HG03469 (cell line): ENCODE results near the gene KIF5B.
"Not testable (repeated sequence)": the region's sequence is repeated elsewhere in the genome, so short reads cannot be mapped to it uniquely, and the experiment has no call there.

ENCODE experiments used
- ATAC-seq: cut with Tn5 transposase; IDR thresholded peaks from one replicate; pipeline ENCODE4 v1.9.1; 2021; ENCODE audit warnings: mild to moderate bottlenecking, moderate library complexity, moderate number of reproducible peaks; ENCODE audit not compliant: unreplicated experiment

Gene KIF5B

GRCh38 chr10:32060347-32060746 is 4.1 kb upstream of the KIF5B start:
- no peak for ATAC-seq

- ATAC-seq, result no peak
Observed at GRCh38 chr10:32059472-32059871, 3.2 kb upstream of the KIF5B start.

DNA sequence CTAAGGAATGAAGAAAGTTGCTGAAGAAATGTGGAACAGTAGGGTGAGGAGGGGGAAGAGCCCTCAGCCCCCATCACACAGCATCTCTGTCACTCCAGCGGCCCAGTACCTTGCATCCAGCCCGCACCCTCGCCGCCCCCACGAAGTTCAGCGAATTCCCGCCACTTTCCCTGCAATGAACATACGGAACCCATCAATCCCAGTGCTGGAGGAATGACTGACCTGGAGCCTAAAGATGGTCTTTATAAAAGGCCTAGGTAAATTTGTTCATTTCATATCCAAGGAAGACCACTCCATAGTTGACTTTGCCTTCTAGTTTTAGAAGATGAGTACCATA is 779 bp upstream of the KIF5B start:
- ATAC-seq, result no peak

DNA sequence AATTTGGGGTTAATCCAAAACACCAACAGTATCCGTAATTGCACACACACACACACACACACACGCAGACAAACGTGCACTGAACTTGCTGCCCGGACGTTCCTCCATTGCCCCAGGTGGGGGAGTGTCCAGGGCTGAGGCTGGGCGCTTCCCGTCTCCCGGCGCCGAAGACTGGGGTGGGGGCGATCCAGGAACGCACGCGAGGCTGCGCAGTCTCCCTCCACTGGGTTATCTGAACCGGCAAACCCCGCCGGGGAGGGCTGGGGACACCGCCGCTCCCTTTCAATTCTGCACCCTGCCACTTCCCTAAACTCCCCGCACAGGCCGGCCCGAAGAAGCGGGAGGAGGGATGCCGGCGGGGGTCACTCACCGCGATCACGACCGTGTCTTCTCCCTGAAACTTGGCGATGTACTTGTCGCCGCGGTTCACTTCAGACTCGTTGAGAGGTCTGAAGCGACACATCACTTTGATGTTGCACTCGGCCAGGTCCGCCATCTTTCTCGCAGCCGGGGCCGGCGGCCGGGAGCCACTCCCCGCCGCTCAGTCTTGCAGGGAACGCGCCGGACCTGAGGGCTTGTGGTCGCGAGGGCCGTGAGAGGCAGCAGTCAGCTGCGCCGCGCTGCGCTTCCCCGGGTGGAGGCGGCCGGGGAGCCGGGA is 618 bp downstream of the KIF5B start:
- peak; percentile 25 for ATAC-seq

DNA sequence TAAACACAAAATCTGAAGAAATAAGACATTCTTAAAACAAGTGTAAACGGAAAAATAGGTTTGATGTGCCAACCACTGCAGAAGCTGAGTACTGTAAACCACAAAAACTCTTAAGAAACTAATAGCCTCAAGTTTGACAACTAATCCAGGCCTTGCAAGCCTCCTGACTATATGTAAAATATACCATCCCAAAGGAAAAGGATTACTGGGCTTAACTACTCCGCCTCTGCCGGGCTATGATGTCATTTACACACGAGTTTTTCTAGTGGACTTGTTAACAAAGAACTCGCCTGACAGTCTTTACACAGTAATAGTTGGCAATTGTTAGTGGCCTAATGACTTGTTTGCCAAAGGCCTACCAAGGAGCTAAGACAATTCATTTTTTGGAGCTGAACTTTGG is 2.1 kb downstream of the KIF5B start:
- no peak for ATAC-seq

DNA sequence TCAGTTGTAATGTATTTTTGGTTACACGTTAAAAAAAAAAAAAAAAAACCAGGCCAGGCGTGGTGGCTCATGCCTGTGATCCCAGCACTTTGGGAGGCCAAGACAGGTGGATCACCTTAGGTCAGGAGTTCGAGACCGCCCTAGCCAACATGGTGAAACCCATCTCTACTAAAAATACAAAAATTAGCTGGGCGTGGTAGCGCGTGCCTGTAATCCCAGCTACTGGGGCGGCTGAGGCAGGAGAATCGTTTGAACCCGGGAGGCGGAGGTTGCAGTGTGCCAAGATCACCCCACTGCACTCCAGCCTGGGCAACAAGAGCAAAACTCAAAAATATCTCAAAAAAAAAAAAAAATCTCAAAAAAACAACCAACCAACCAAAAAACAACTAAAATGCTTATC is 2.8 kb downstream of the KIF5B start:
- not testable (repeated sequence) for ATAC-seq

GRCh38 chr10:32051926-32052325 is 4.3 kb downstream of the KIF5B start:
- no peak for ATAC-seq

DNA sequence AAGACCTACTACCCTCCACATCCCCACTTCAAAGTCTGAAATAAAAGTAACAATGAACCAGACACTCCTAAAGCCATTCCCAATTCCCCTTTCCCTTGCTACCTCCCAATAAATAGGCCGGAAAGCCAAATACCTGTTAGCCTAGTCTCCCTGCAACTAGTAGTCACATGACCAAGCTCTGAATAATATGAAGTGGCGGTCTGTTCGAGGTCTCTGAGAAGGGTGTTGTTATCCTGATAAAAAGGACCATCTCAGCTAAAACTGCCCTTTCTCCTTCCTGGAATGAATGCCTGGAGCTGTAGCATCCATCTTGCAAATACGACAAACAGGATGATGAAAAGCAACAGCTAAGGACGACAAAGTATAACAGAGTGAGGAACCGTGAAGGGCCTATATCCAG is 6.0 kb downstream of the KIF5B start:
- ATAC-seq, result no peak

- no peak for ATAC-seq
Observed at GRCh38 chr10:32049113-32049512, 7.1 kb downstream of the KIF5B start.

DNA sequence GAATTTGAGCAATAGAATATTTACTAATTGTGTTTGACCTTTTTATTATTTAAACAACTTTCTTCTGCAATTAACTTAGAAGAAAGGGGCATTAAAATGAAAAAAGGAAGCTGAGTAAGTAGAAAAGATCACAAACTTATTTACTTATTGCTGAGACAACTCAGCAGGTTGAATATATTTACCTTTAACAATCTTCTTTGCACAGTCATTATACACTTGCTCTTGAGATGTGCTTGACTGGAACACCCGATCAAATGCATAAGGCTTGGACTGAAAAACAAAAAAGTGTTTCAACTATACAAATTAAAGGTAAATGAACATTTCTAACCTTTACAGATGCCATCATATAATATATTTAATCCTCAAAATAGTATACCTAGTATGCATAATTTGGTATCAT is 7.9 kb downstream of the KIF5B start:
- no peak for ATAC-seq

DNA sequence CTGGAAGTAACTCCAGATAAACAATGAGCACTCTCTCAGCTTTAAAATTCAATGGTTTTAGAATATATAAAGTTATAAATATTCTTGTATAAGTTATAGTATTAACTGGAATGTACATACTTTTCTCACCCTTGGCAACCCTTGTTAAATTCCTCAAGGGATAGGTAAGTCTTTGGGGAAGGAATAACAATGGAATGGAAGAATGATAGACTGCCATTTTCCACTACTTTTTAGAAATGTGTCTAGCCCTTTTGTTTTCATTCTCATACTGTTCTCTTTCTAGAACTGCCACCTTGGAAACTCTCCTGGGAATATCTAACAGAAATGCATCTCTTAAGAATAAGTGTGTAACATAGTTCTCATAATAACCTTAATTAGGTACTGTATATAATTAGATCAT is 8.3 kb downstream of the KIF5B start:
- no peak for ATAC-seq

DNA sequence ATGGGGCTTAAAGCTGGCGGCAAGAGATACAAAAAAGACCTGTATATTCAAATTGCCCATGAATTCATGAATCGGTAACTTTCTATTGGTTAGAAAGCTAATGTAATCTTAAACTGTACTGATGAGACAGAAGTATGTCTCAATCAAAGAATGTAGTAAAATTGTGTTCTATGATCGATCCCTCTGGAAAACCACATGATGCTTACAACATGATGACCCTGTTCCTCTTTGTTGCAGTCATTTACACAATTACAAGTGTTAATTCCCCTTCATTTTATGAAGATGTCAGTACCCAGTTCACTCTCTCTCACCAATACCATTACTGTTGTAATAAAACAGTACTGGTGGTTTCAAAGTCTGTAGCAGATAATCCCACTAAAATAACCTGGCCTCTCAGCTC is 10.1 kb downstream of the KIF5B start:
- ATAC-seq, result no peak

DNA sequence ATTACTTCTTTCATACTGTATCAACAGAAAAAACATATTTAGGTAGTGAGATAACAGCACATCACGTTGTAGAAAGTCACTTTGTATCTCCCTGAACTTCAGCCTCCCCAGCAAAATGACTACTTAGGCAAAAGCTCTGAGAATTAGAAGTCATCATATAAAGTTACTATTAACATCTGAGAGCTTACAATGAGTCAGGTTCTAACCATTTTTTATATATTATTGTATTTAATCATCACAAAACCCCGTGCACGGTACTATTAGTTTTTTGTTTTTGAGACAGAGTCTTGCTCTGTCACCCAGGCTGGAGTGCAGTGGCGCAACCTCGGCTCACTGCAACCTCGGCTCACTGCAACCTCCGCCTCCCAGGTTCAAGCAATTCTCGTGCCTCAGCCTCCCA is 13.5 kb downstream of the KIF5B start:
- ATAC-seq, result not testable (repeated sequence)

- no peak for ATAC-seq
Observed at GRCh38 chr10:32041290-32042028, 14.8 kb downstream of the KIF5B start.

DNA sequence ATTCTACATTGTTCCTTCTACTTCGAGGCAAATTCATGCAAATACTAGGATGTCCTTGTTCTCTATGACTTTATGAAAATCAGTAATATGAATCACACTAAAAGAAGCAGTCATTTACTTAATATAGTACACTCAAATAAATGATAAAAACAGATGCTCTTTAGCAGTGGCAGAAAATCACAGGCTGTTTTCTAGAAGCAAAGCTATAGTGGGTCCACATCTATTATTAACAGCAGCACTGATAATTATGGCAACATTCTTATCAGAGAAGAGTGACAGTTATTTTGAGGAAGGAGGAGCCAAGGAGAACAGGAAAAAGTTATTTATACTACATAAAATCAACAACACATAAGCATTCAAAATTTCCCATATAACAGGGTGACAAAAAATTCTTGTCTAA is 16.5 kb downstream of the KIF5B start:
- no peak for ATAC-seq

DNA sequence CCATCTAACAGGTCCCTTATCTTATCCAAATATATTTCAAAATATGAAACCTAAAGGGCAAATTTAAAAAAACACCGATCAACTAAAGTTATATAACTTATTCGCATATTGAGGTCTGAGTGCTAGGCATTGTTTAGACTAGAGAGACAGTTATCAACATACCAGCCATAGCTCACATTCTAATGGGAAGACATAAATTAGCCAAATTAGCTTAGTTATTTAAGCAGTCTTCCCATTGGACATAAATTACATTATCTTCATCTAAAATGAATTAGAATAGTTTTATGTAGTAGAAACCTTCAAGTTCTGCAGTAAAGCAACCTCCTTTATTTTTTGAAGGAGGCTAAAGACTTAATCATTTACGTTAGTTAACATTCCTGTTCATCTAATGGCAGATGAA is 17.4 kb downstream of the KIF5B start:
- ATAC-seq, result no peak

DNA sequence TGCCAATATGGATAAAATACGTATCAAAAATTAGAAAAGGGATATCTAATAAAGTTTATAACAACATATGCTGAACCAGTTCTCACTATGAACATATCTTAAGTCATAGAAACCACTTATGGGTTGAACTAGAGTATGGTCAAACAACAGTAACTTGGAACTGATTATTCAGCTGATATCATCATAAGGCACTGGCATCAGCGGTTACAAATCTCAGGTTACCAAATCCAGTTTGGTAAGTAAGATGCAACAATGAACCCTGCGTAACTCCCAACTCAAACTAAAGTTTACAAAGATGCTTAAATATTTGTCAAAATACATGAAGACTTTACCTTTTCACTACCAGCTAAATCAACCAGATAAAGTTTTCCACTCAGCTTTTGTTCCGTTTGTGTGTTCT is 19.3 kb downstream of the KIF5B start:
- no peak for ATAC-seq

GRCh38 chr10:32035038-32035437 is 21.2 kb downstream of the KIF5B start:
- no peak for ATAC-seq

DNA sequence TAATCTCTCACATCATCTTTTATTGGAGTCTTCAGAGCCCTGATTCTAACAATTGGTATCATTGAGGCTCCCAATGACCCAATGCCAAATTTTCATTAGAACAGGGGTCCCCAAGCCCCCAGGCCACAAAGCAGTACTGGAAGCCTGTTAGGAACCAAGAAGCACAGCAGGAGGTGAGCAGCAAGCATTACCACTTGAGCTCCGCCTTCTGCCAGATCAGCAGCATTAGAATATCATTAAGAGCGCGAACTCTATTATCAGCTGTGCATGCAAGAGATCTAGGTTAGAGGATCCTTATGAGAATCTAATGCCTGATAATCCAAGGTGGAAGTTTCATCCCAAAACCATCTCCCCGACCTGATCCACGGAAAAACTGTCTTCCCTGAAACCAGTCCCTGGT is 23.1 kb downstream of the KIF5B start:
- ATAC-seq, result no peak

GRCh38 chr10:32031920-32032319 is 24.3 kb downstream of the KIF5B start:
- ATAC-seq, result no peak

DNA sequence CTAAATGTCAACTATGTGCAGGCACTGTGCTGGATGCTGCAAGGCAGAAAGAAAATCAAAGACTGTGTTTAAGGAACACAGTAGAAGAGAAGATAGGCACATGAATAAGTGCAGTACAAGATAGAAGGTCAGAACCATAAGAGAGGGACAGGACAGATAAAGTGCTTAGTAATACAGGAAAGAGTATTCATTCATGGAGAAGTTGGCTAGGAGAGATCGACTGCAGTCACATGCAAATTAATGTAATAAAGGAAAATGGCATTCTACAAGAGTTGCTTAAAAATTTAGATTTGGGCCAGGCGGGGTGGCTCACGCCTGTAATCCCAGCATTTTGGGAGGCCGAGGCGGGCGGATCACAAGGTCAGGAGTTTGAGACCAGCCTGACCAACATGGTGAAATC is 24.8 kb downstream of the KIF5B start:
- ATAC-seq, result no peak

- ATAC-seq, result no peak
Observed at GRCh38 chr10:32028710-32029109, 27.5 kb downstream of the KIF5B start.

DNA sequence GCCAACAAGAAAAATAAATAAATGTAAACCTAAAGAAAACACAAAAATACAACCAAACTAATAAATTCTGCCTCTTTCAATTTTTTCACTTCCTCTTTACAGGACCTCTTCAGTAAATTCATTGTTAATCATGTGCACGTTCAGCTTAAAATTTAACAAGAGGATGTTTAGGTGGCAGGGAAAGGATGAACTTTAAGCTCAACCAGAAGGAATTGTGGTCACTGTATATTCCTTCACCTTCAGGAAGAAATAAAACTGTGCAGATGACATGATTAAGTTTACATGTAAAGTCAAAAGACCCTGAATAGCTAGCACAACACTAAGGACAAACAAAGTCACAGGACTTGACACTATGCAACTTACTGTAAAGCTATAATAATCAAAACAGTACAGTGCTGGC is 33.0 kb downstream of the KIF5B start:
- no peak for ATAC-seq
